ENCODE measurements around the gene F2RL2.

Gene F2RL2, protein sequence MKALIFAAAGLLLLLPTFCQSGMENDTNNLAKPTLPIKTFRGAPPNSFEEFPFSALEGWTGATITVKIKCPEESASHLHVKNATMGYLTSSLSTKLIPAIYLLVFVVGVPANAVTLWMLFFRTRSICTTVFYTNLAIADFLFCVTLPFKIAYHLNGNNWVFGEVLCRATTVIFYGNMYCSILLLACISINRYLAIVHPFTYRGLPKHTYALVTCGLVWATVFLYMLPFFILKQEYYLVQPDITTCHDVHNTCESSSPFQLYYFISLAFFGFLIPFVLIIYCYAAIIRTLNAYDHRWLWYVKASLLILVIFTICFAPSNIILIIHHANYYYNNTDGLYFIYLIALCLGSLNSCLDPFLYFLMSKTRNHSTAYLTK

DNA sequence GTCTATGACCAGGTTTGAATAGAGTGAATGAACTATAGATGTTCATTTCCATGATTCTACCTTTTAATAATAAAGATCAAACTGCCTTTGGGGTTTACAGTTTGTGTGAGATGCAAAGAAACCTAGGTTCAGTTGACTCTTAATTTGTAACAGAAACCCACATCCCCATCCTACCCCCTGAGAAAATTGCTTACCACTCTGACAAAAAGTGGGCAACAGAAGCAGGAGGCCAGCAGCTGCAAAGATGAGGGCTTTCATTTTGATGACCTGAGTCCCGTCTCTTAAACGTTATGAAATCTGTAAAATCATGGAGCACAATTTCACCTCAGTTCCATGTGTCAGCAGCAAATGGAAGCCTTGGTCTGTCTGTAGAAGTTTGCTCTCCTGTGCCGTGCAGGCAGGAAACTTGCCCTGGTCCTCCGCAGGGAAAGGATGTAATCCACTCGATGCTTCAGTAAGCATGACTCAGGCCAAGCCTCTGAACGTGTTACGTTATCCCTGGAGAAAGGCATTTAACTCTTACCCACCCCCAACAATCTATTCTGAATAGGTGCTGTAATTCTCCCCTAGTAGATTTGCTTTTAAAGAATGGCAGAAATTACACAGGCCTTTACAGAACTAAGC lies at the start of gene F2RL2:
F2RL2 (minus strand) TSS at position 431 of the 624 bp plus-strand sequence; CDS start at position 258, 173 bp downstream.
- DNase-seq: no peak

DNA sequence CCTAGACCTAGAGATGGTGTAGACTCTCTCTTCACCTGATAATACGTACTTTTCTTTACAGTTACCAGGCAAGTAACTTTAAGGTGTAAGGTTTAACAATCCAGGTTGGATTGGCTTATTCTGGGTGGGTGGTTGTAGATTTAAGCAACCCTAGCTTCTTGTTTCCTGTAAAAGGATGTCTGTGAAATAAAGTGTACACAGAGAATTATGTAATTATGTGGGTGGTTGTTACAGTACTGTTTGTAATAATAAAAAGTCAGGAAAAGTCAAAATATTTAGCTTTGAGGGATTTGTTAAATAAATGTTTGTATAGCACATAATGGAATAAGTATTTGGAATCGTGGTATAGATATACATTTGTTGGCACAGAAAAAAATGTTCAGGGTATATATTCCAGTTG lies 49.0 kb upstream of the F2RL2 start:
- no peak for DNase-seq

DNA sequence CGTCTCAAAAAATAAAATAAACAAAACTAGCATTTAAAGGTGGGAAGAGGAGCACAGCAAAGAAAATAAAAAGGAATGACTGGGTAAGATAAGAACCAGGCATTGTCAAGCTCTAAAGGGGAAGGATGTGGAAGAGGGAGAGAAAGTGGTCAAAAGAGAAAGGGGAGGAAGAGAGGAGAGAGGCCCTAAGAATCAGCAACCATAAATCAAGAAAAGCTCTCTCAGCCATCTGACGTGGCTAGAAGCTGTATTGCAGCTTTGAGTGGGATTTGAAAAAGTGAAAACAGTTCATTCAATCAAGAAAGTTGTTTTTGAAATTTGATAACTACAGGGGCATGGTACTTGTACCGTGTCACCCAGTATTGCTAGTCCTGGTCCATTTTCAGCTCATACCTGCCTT lies 47.3 kb upstream of the F2RL2 start:
- DNase-seq: no peak

DNA sequence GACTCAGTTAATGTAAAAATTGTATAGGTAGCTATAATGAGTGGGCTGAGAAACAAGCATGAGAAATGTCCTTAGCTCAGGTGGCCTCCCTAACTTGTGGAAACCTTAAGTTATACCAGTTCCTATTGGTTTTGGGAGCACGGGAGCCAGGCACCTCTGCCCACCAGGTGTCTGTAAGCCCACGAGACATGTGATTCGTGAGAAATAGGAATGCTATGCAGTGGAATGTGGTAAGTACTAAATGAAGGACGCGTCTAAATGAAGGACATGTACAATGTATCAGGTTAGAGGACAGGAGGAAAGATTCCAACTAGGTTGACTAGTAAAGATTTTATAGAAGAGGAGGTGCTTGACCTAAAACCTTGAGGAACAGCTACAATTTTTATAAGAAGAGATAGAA lies 46.0 kb upstream of the F2RL2 start:
- DNase-seq: no peak

DNA sequence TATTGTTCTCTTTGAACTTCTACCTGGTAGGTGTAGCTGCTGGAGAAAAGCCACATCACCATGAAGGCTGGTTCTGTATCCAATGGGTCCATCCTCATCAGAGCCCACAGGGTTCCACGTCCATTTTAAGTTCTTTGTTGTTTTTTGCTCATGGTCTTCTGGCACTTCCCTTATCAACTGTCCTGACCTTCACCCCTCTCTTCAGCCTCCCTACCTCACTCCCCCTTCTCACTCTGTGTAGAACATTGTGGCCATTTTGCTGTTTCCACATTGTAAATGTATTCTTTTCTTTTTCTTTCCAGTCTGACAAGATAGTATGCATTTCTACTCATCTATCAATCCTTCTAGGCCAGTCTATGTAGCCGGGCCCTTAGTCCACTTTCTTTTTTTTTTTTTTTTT lies 44.3 kb upstream of the F2RL2 start:
- no peak for DNase-seq

DNA sequence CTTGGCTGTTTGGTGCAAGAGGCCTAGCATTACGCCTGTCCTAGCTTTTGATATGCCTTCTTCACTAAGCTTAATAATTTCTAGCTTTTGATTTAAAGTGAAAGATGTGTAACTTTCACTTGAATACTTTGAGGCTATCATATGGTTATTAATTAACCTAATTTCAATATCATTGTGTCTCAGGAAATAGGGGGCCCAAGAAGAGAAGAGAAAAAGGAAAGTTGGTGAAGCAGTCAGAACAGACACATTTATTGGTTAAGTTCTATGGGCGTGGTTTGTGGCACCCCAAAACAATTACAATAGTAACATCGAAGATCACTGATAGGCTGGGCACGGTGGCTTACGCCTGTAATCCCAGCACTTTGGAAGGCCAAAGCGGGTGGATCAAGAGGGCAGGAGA lies 40.9 kb upstream of the F2RL2 start:
- no peak for DNase-seq

DNA sequence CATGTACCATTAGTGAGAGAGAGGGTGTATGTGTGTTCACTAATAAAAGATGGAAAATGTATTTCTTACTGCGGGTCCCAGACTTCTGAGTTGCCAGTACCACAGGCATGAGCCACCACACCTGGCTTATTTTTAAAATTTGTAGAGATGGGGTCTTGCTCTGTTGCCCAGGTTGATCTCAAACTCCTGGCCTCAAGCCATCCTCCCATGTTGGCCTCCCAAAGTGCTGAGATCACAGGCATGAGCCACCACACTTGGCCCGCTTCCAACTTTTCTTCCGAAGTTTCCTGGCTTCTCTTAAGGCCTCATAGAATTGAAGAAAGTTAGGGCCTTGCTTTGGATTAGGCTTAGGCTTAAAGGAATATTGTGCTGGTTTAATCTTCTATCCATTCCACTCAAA lies 40.4 kb upstream of the F2RL2 start:
- no peak for DNase-seq

DNA sequence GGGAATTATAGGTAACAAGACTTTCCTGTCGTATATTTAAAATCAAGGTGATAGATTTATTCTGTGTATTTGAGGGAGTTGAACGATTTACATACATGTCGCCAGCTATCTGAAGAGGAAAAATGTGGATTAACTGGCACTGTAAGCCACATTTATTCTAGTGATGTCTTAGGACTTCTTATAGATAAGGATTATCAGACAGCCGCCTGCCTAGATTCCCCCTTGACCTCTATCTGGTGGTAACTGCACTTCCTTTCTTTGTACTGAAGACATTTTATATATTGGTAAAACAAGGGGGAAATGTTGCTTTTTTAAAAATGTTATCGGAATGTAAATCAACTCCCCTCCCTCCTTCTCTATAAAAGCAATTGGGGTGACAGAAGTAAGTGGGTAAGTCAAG lies 39.3 kb upstream of the F2RL2 start:
- DNase-seq: peak; percentile 20

DNA sequence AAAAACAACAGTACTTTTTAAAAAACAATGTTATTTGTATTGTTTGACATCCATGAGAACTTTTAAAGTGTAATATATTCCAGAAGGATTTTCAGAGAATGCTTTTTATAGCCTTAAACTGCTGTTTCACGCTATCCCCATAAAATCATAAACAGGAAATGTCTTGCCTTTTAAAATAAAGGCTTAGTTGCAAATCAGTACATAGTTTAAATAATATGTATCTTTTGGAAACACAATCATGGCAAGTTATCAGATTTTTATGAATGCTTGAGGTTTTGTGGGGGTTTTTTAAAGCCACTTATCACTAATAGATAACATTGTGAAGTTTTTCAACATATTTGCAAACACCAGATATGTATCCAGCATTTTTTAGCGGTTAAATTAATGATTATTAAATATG lies 37.2 kb upstream of the F2RL2 start:
- no peak for DNase-seq

DNA sequence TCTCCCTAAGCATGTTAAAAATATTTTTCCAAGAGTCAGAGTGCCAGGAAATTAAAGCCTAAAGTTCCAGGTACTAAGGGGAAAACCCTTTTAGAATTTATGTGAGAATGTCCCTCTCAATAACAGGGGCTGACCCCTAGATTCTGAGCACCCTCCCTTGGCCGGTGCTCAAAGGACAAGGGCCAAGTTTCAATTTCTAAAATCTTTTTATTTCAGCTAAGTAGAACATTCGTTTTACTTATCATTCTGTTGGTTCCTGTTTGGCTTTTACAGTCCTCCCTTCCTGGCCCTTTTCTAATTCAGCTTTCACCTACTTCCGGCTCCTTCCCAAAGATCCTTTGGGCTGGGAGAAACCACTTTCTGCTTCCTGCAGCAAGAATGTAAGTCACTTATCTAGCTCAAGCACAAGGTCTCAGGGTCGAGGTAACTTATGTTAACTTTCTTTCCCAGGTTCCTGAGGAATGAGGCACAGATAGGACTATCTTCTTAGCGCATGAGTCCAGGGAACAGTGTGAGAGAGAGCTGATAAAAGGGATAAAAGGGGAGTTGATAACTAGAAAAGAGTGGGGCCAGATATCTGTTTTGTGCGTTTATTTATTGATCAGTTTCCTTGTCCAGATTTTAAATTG lies 34.6 kb upstream of the F2RL2 start:
- DNase-seq: peak; percentile 86

DNA sequence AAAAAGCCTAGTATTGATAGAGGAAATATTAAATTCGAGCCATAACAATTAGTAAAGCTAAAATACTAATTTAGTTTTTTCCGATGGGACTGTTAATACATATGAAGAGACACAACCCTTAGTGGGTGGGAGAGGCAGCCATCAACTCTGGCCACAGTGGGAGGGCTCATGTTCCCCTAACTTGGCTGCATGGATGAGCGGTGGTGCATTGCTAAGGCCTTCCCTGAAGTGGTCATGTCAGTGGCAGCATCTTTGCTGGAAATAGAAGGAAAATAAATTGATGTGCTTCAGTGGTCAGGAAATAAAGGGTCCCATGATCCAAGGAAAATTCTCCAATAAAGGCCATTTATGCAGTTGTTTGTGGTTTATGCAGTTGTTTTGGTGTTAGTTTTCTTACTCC lies 33.9 kb upstream of the F2RL2 start:
- DNase-seq: no peak

DNA sequence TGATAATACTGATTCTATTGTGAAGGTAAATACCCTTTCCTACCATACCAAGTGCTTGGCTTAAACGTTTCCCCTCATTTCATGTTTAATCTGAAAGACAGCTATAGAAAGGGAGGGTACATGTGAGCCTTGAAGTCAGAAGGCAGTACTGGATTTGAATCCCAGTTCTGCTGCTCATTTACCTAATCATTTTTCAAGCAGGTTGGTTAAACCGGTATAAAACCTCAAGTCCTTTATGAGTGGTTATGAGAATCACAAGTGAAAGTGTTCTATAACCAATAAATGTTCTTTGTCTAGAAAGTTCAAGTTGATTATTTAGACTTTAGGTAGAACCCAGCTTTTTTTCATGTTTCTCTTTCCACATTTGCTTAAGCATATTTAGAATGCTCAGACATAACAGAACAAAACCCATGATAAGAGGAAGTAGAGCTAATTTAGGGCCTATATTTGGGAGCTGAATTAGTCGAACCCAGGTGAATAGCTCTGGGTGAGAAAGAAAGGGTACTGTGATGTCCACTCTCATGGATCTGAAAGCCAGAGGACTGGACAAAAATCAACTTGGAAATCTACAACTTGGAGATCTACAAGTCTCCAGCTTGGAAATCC lies 29.7 kb upstream of the F2RL2 start:
- DNase-seq: no peak

DNA sequence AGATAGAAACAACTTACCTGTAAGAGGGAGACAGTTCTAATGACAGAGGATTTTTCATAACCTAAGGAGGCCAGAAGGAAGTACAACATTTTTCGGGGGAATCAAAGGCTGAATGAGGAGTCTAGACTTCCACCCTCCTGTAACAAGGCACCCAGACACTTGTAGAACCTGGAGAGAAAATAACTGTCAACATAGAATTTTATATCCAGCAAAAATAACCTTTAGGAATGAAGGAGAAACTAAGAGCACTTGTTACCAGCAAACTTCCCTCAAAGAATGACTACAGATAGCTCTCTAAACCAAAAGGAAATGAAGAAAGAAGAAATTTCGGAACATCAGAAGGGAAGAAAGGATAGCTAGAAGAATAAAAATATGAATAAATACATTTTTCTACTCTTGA lies 25.9 kb upstream of the F2RL2 start:
- no peak for DNase-seq

DNA sequence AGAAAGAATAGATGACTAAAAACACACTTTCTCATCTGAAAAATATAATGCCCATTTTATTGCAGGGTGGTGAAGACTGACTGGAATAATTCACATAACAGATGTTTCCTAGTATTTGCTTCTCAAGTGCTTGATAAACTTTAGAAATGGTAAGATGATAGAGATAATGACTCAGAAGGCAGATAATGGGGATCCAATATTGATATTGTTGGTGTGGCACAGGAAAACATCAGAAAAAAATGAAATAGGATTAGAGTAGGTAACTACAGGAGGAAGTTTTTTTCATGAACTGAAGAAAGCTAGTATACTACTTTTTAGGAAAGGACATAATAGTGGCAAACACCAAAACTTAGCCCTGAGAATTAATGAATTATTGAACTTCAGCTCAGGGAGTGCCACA lies 20.2 kb upstream of the F2RL2 start:
- no peak for DNase-seq

DNA sequence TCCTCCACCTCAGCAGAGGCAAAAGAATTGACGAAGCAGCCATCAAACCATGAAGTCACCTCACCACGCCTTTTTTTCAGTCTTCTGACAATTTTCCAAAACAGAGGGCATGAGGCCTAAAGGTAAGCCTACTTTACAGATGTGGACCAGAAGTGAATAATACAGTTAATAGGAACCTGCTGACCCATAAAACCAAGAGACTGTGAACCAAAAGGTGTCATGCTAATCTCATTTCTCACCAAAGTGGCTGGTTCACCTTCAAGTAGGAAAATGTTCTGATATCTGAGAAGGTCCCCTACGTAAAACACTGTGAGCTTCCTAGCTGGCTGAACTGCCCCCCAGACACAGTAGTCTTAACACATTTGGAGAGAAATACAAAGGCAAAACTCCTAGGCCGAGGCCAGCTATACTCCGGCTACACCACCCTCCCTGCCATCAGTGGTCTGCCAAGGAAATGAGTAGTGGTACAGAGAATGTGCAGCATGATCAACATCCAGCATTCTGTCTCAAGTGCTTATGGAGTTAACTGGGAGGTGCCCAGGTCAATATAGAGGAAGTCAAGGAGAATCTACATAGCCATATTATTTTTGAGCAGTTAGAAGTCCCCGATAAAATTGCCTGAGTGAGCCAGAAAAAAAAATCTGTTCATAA lies 19.3 kb upstream of the F2RL2 start:
- no peak for DNase-seq

DNA sequence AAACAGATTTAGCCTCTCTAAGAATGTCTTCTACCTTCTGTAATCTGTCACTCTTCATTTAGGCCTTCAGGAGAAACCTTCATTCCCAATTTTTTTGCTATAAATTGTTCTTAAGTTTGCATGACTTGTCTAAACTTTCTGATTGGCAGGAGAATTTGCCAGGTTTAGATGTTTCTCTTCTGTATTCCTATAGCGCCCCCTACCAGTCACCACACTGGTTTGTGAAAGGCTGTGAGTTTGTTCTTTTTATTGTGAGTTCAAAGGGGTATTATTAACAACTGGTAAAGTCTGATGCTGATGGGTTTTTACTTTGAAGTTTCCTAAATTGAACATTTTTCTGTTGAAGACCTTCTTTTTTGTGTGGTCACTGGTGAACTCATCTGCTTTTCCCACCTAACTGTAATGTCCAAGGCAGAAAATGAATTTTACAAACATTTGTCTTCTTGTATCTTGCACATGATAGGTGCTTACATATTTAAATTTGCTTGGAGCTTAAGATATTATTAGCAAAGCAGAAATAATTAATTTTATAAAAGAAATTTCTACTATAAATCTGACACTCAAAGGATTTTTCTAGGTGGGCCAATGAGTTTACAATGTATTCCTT lies 18.4 kb upstream of the F2RL2 start:
- peak; percentile 83 for DNase-seq

DNA sequence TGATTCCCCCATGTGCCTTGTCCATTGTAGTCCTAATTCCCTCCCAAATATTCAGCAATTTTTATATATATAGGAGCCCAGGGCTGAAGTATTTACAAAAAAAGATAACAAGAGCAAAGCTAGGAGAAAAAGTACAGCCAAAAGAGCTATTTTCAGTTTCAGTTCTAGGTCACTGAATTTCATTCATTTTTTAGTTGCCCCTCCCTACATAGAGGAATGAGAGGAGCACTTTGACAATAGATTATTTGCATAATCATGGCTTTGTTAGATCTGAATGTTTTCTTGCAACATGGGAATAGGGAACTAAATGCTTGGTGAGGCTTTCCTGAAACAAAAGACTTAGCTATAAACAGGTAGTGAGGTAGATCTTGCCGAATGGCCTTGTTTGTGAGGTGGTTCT lies 15.3 kb upstream of the F2RL2 start:
- DNase-seq: no peak

DNA sequence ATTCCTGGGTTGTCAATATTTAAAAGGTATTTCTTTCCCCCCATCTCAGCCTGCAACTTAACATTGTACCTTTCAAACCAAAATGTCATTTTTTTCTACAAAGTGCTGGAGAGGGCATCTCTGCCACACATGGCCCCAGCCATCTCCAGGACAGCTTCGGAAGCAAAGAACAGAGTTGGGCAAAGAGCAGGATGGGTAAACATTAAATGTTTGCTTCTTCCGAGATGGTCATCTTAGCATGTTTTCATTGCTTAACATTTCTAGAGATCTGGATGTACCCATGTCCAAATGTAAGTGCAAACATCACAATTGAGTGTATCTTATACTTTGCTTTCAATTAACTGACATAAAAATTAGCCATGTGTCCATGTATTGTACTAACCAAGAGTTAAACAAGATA lies 14.3 kb upstream of the F2RL2 start:
- no peak for DNase-seq

DNA sequence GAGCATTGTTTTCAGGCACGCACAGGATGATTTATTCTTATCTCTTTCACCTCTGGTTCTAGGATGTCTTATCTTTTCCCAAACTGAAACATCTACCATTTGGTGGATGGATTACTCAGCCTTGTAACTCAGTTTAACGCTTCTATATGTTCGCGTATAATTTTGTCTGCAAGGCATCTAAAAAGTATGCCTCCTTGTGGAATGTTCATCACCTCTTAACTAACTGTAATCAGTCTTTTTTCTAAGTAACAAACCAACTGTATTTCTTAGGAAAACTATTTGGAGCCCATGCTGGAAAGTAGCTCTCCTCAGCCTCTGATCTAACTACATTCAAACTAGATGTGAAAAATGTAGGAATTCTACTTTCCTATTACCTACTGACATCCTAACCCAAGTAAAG lies 11.5 kb upstream of the F2RL2 start:
- DNase-seq: no peak

DNA sequence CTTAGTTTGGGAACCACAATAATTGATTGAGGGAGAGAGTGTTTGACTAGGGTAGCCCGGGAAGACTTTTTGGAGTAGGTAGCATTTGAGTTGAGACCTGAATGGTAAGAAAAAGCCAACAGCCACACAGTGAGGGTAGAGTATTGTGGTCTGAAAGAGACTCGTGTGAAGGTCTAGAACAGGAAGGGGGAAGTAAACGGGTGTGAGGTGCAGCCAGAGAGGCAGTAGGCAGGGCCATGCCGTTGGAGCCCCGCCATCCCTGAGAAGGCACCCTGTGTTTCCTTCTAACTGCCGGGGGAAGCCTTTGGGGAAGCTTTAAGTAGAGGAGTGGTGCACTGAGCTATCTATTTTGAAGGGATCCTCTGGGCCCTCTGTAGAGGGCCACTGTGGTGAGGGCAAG lies 3.5 kb upstream of the F2RL2 start:
- DNase-seq: peak; percentile 13

DNA sequence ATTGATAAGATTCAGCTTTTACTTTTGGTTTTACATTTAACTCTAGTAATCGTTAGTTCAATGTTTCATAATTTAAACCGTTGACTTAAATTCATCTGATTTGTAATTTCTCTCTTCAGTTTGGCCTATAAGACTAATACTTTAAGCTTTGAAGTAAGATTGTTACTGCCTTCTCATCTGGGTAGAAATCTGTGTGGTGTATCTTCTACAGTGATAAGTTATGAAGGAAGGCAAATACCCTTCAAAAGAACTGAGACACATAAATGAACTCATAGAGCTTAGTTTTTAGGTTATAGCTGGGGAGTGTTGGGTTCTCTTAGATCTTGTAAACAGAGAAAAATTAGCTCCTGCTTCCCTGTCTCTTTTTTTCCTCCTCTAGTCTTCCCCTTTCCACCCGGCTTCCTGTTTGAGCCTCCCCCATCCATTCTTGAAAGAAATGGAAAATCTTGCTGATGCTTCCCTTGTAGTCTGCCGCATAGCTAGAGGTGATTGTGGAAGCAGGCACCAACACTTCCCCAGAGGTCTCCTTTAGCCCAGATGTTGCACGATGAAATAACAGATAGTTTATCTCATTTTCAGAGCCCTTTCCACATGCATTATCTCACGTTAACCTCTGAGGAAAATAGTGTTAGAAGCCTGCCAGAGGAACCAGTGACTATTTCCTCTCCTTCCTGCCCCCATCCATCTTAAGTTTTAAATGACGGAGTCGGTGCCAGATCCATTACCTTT lies 2.0 kb upstream of the F2RL2 start:
- DNase-seq: peak; percentile 43

DNA sequence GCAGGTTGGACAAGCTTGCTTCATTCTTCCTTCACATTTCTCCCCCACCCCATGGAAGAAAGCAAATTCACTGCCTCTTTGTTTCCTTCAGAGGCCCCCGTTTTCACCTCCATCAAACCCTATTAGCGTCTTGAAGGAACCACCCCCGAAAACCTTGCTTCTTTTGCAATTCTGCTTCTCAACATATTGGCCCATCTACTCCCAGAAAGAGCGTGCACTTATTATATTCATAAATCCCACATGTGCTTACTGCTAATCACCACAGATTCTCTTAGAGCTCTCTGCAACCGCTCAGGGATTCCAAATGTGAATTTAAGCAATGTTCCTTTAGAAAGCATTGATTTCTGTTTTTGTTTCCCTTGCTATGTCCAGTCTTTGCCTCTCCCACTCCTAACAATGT lies 1.1 kb downstream of the F2RL2 start:
- DNase-seq: no peak

Measured in hematopoietic multipotent progenitor cell treated with erythropoietin and hydrocortisone succinate and interleukin-3 and kit ligand, for 8 days (in vitro differentiated cells).